Lower lobe of right lung (tissue), 2 donors: ENCODE measurements around the gene PRR20G. TPM values are rescaled to one million over a fixed set of nuclear protein-coding genes. Genes with fewer than 3 reads are reported as not detected.

Experiments
- ATAC-seq, 2 donors: fragments of 200-7000 bp; cut with Tn5 transposase; one replicate each; pipeline ENCODE4 v1.9.1; 2020 to 2022; ENCODE audit warnings: mild to moderate bottlenecking in 2 of 2, moderate library complexity in 2 of 2
- DNase-seq: peaks from one replicate; pipeline ENCODE4 v3.0.0-alpha.2; 2020
- H3K27ac ChIP-seq: fragments of 200-600 bp; one replicate; pipeline ENCODE4 v1.8.0; 2022
- H3K27me3 ChIP-seq: fragments of 200-600 bp; one replicate; pipeline ENCODE4 v1.8.0; 2022; ENCODE audit warnings: low read depth
- H3K36me3 ChIP-seq: fragments of 200-600 bp; one replicate; pipeline ENCODE4 v1.8.0; 2022; ENCODE audit warnings: mild to moderate bottlenecking
- H3K4me1 ChIP-seq: fragments of 200-600 bp; one replicate; pipeline ENCODE4 v1.8.0; 2022
- H3K4me3 ChIP-seq: fragments of 200-600 bp; one replicate; pipeline ENCODE4 v1.8.0; 2022; ENCODE audit warnings: mild to moderate bottlenecking
- H3K9me3 ChIP-seq: fragments of 200-600 bp; one replicate; pipeline ENCODE4 v1.8.0; 2022
- CTCF ChIP-seq: fragments of 200-600 bp; IDR thresholded peaks from one replicate; pipeline ENCODE4 v1.8.0; 2022; ENCODE audit warnings: antibody characterized with exemption, mild to moderate bottlenecking
- intact Hi-C: fragments of 100-400 bp; cut with DNase I; formaldehyde crosslinking; loops from one replicate; pipeline ENCODE4 v1.11.0; 2022
- total RNA-seq: library from RNA; stranded (reverse); fragmentation: NEBNext Ultra II Directional; extraction: Animal tissue kit (Norgen Biotek cat#: 25700); gene quantifications from one replicate; pipeline ENCODE4 v1.2.1, GENCODE V29; 2021
- donor health status: DM: no; HTN: yes; CAD: no; lungs with severe emphysema.

The PRR20G gene
- total RNA-seq, 1 donor from 2014 or later = not detected

GRCh38 chr3:127253491-127253890 lies 34.4 kb downstream of the PRR20G start:
- TF ChIP-seq CTCF = no peak
- ATAC-seq (no peak), DNase-seq (no peak)
- Histone ChIP-seq H3K27me3 (no peaks in the 10 kb centered on the region), H3K4me1 (no peaks in the 10 kb centered on the region), H3K36me3 (no peaks in the 10 kb centered on the region), H3K4me3 (no peak overlapping the region), H3K9me3 (no peaks in the 10 kb centered on the region), H3K27ac (no peak overlapping the region)
- intact Hi-C loops = no loop called here

DNA sequence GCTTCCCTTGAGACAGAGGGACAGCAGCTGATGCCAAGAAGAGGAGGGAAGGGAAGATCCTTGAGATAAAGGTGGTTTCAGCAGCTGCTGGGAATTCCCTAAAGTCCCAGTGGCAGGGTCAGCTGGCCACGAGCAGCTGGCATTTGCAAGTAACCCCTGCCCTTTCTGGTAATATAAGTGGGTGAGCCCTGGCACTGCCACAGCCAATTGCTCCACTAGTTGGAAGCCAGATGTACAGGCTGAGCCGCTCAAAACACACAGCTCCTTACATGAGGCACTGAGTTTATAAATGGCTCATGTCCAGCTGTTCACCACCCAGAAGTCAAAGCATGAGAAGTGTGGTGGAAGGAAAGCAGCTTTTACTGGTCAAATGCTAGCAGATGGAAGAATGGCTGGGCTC lies 35.4 kb downstream of the PRR20G start:
- ATAC-seq (no peak), DNase-seq (no peak)
- peaks cover 7% of the 10 kb centered on the region for H3K9me3 ChIP-seq
- H3K36me3 ChIP-seq = no peaks in the 10 kb centered on the region
- TF ChIP-seq CTCF = no peak
- H3K27me3 ChIP-seq = no peaks in the 10 kb centered on the region
- no peak overlapping the region for H3K27ac ChIP-seq
- no peak overlapping the region for H3K4me3 ChIP-seq
- intact Hi-C loops = no loop called here
- H3K4me1 ChIP-seq = no peaks in the 10 kb centered on the region

DNA sequence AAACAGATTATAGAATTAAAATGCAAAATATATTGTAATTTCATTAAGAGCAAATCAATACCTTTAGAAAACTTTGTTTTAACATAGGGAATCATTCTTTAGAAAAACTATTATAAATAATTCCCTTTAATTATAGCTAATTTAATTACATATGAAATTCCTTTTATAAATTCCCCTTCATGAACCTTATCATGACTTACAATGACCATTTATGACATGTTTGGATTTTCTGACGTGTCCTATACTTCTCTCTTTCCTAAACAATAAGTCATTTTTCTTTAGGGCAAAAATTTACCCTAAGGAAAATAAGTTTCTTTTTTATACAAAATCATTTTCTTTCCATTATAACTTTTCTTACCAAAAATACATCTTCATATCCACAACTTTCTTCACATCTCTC lies 37.8 kb downstream of the PRR20G start:
- no peak for ATAC-seq
- no peak for DNase-seq
- TF ChIP-seq CTCF = no peak
- no peaks in the 10 kb centered on the region for H3K36me3 ChIP-seq
- H3K9me3 ChIP-seq = peaks cover 17% of the 10 kb centered on the region
- H3K27ac ChIP-seq = no peak overlapping the region
- no peaks in the 10 kb centered on the region for H3K27me3 ChIP-seq
- intact Hi-C loops = no loop called here
- H3K4me1 ChIP-seq = no peaks in the 10 kb centered on the region
- no peak overlapping the region for H3K4me3 ChIP-seq

- no peaks in the 10 kb centered on the region for H3K27me3 ChIP-seq
- H3K9me3 ChIP-seq = peaks cover 17% of the 10 kb centered on the region
- H3K27ac ChIP-seq = no peak overlapping the region
- ATAC-seq (no peak), DNase-seq (no peak)
- no peak overlapping the region for H3K4me3 ChIP-seq
- intact Hi-C loops = no loop called here
- TF ChIP-seq CTCF = no peak
- H3K4me1 ChIP-seq = no peaks in the 10 kb centered on the region
- H3K36me3 ChIP-seq = no peaks in the 10 kb centered on the region
Measured at GRCh38 chr3:127247292-127247691, 40.6 kb downstream of the PRR20G start.

- intact Hi-C loops = no loop called here
- Histone ChIP-seq H3K36me3 (no peaks in the 10 kb centered on the region), H3K4me1 (no peaks in the 10 kb centered on the region), H3K4me3 (no peak overlapping the region), H3K27me3 (no peaks in the 10 kb centered on the region), H3K9me3 (no peaks in the 10 kb centered on the region), H3K27ac (no peak overlapping the region)
- no peak for TF ChIP-seq CTCF
- no peak for DNase-seq
- peak; percentile 35 to 65 for ATAC-seq
Measured at GRCh38 chr3:127238602-127239001, 49.2 kb downstream of the PRR20G start.

DNA sequence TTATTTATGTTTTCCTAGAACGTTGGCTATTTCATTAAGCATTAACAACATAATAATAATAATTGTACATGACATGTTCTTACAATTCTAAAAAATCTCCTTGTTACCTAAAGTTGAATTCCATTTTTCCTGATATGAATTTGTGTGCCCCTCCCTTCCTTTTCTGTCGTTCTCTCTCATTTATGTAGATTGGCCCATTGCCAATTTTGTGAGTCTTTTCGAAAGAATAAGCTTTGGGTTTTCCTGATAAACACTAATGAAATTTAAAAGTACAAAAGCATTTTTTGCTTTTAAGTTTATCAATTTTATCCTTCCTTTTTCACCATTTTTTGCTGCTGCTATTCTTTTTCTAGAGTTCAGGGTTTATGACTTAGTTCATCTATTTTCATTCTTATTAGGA lies 50.0 kb downstream of the PRR20G start:
- no peak overlapping the region for H3K27ac ChIP-seq
- no peaks in the 10 kb centered on the region for H3K9me3 ChIP-seq
- H3K4me3 ChIP-seq = no peak overlapping the region
- ATAC-seq (no peak), DNase-seq (no peak)
- no peaks in the 10 kb centered on the region for H3K36me3 ChIP-seq
- TF ChIP-seq CTCF = no peak
- no peaks in the 10 kb centered on the region for H3K4me1 ChIP-seq
- H3K27me3 ChIP-seq = no peaks in the 10 kb centered on the region
- intact Hi-C loops = no loop called here
